A549 treated with RU486 at 1 μM for 4 hours (cell line): ENCODE data around the gene FGF19. TPM values are rescaled to one million over a fixed set of nuclear protein-coding genes. Genes with fewer than 3 reads are reported as not detected.

Experiments
- total RNA-seq: library from RNA; stranded (reverse); fragments of 200-300 nt; extraction: Qiagen RNA extraction; gene quantifications from 5 replicates; pipeline ENCODE4 v1.2.3, GENCODE V29; 2022; ENCODE audit warnings: low read depth

The FGF19 gene, protein sequence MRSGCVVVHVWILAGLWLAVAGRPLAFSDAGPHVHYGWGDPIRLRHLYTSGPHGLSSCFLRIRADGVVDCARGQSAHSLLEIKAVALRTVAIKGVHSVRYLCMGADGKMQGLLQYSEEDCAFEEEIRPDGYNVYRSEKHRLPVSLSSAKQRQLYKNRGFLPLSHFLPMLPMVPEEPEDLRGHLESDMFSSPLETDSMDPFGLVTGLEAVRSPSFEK
- 0.09 to 0.12 TPM in 2 of 5 replicates, not detected in the others for total RNA-seq

DNA sequence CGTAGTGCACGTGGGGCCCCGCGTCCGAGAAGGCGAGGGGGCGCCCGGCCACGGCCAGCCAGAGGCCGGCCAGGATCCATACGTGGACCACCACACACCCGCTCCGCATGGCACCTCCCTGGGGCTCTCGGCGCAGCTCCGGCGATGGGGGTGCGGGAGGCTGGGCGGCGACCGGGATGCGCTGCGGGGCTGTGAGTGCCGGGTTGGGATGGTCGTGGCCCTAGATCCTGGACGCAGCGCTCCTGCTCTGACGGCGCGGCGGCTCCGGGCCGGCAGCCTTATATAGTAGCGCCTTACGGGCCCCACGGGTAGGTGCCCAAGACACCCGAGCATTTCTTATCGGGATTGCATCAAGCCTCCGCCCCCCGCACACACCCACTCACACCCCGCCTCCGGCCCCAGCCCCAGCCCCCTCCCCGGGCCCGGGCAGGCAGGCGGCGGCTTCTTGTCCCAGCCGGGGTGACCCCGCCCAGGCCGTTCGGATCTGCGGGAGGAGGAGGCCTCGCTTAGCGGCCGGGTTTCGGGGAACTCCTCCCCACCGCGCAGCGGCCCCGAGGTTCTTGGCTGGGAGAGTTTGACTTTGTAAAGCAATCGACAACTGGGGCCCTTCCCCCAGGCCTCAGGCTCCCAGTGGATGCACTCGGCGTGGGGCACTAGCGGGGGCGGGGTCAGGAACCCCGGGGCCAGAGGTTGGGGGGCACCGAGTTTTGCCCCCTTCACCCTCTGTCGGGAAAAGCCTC, at the start of gene FGF19:
Gene FGF19, minus strand, starts transcription at position 255 of the 740 bp plus-strand sequence. Its CDS starts 146 bp downstream, at position 109.

GRCh38 chr11:69674886-69675714, 28.7 kb downstream of the FGF19 start, which contains the start of gene LTO1:
LTO1 (minus strand) TSS chr11:69675353; CDS start chr11:69675239, 114 bp downstream.

Other genes starting within 250 kb of the FGF19 start
- gene LINC01488, start 222.4 kb downstream of the FGF19 start, total RNA-seq = not detected in 5 replicates
- gene CCND1, start 62.9 kb downstream of the FGF19 start, total RNA-seq = 169 to 243 TPM (median 189 TPM) in 5 replicates
- 28.1 to 32.9 TPM (median 31.7 TPM) in 5 replicates for gene LTO1, start 28.7 kb downstream of the FGF19 start, total RNA-seq
- gene FGF4, start 71.3 kb upstream of the FGF19 start, total RNA-seq = not detected in 5 replicates
- gene FGF3, start 115.4 kb upstream of the FGF19 start, total RNA-seq = not detected in 5 replicates